Upper lobe of left lung (tissue), 6 donors: ENCODE data around the gene NINJ1. TPM values are rescaled to one million over a fixed set of nuclear protein-coding genes. Genes with fewer than 3 reads are reported as not detected.

Source experiments
- ATAC-seq, 2 donors: fragments of 200-7000 bp; cut with Tn5 transposase; one replicate each; pipeline ENCODE4 v1.9.1; 2022; ENCODE audit warnings: mild to moderate bottlenecking in 2 of 2, moderate library complexity in 2 of 2; ENCODE audit not compliant: low FRiP score in 2 of 2
- DNase-seq, 2 donors: peaks; one replicate each; pipeline ENCODE4 v3.0.0-alpha.2; 2019 to 2020
- H3K27ac ChIP-seq, 4 donors: fragments of 200-600 bp; sonication (generic); one replicate each; pipeline ENCODE4 v1.5.1; 2016 to 2019
- H3K27me3 ChIP-seq, 4 donors: fragments of 200-600 bp; sonication (generic); one replicate each; pipeline ENCODE4 v1.5.1; 2017 to 2019
- H3K36me3 ChIP-seq, 4 donors: fragments of 200-600 bp; sonication (generic); one replicate each; pipeline ENCODE4 v1.5.1; 2016 to 2019
- H3K4me1 ChIP-seq, 4 donors: fragments of 200-600 bp; sonication (generic); one replicate each; pipeline ENCODE4 v1.5.1; 2018 to 2019
- H3K4me3 ChIP-seq, 4 donors: fragments of 200-600 bp; sonication (generic); one replicate each; pipeline ENCODE4 v1.5.1; 2017 to 2019; ENCODE audit warnings: mild to moderate bottlenecking in 2 of 4, moderate library complexity in 1 of 4
- H3K9me3 ChIP-seq, 4 donors: fragments of 200-600 bp; sonication (generic); one replicate each; pipeline ENCODE4 v1.5.1; 2018 to 2019
- EP300 ChIP-seq, 4 donors: sonication (generic); formaldehyde crosslinking; IDR thresholded peaks; one replicate each; pipeline ENCODE4 v1.5.1; 2017; ENCODE audit warnings: antibody characterized with exemption in 4 of 4, control low read depth in 2 of 4
- POLR2A ChIP-seq, 4 donors: fragments of 450-650 bp; IDR thresholded peaks; one replicate each; pipeline ENCODE4 v1.5.1; 2016 to 2017; ENCODE audit warnings: antibody characterized with exemption in 4 of 4, mild to moderate bottlenecking in 2 of 4
- POLR2AphosphoS5 ChIP-seq, 2 donors: sonication (generic); formaldehyde crosslinking; IDR thresholded peaks; one replicate each; pipeline ENCODE4 v1.5.1; 2017; ENCODE audit warnings: antibody characterized with exemption in 2 of 2
- WGBS, 2 donors: methylation state at CpG; one replicate each; pipeline ENCODE4 v1.1.5; 2017 to 2018; 5-methylcytosine and 5-hydroxymethylcytosine counted together
- total RNA-seq, 6 donors: library from RNA; depleted of rRNA in 4 of 6; stranded (reverse); fragments of >200 nt in 4 of 6; gene quantifications; one replicate each; pipeline versions ENCODE4 v1.1.0 to v1.2.1, GENCODE V29; 2016 to 2021
- TF ChIP-seq, protein P1 (sequence below), 6 experiments: fragments of 450-650 bp in 4 of 6; fragments of 200-600 bp in 2 of 6; sonication (generic) in 2 of 6; IDR thresholded peaks; one replicate each; pipeline ENCODE4 v1.5.1; 2016 to 2019; ENCODE audit warnings: antibody characterized with exemption in 6 of 6
- donor health status: DM: no; HTN: no; CAD: no; lungs with moderate emphysema.
- donor health status: DM: no; HTN: yes; CAD: no; lungs with severe emphysema.

The NINJ1 gene
- total RNA-seq, 6 donors from 2014 or later = 35.6 to 83.9 (median 56.8) TPM

DNA sequence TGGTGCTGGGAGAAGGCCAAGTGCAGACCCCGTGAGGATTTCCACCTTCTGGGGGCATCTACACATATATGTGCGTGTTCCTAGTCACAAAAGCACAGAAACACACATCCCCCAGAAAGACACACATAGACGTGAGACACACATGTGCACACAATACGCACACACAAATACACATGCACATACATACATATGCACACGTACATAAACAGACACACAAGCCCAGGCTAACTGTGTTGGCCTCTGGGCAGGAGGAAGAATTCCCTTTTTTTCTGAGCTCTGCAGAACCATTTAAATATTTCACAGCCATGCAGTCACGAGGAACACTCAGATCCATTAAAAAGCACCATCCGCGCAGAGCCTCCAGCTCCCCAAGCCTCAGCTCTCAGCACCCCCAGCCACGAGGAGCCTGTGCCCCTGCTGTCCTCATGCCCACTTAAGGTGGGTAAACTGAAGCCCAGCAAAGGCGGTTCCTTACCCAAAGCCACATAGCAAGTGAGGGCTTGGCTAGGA is 5.3 kb downstream of the NINJ1 start:
- Histone ChIP-seq H3K4me1 (peaks cover 71 to 80% (median 74%) of the 10 kb centered on the region in 4 donors), H3K27me3 (no peaks in the 10 kb centered on the region), H3K27ac (peak overlapping the region; percentile 25 to 99 (median 87)), H3K9me3 (no peaks in the 10 kb centered on the region), H3K36me3 (peaks cover 3 to 25% (median 17%) of the 10 kb centered on the region in 4 donors), H3K4me3 (no peak overlapping the region)
- TF ChIP-seq, protein P1, sequence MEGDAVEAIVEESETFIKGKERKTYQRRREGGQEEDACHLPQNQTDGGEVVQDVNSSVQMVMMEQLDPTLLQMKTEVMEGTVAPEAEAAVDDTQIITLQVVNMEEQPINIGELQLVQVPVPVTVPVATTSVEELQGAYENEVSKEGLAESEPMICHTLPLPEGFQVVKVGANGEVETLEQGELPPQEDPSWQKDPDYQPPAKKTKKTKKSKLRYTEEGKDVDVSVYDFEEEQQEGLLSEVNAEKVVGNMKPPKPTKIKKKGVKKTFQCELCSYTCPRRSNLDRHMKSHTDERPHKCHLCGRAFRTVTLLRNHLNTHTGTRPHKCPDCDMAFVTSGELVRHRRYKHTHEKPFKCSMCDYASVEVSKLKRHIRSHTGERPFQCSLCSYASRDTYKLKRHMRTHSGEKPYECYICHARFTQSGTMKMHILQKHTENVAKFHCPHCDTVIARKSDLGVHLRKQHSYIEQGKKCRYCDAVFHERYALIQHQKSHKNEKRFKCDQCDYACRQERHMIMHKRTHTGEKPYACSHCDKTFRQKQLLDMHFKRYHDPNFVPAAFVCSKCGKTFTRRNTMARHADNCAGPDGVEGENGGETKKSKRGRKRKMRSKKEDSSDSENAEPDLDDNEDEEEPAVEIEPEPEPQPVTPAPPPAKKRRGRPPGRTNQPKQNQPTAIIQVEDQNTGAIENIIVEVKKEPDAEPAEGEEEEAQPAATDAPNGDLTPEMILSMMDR (IDR thresholded peaks at IDR 0.05) = no peak
- no peak for TF ChIP-seq POLR2A (IDR thresholded peaks at IDR 0.05)
- TF ChIP-seq EP300 (IDR thresholded peaks at IDR 0.05) = no peak
- TF ChIP-seq POLR2AphosphoS5 (IDR thresholded peaks at IDR 0.05) = no peak
- DNase-seq (no peak), ATAC-seq (no peak)
- 88 to 93% methylated on average over 9 of the region's 10 CpGs for WGBS, 2 donors

DNA sequence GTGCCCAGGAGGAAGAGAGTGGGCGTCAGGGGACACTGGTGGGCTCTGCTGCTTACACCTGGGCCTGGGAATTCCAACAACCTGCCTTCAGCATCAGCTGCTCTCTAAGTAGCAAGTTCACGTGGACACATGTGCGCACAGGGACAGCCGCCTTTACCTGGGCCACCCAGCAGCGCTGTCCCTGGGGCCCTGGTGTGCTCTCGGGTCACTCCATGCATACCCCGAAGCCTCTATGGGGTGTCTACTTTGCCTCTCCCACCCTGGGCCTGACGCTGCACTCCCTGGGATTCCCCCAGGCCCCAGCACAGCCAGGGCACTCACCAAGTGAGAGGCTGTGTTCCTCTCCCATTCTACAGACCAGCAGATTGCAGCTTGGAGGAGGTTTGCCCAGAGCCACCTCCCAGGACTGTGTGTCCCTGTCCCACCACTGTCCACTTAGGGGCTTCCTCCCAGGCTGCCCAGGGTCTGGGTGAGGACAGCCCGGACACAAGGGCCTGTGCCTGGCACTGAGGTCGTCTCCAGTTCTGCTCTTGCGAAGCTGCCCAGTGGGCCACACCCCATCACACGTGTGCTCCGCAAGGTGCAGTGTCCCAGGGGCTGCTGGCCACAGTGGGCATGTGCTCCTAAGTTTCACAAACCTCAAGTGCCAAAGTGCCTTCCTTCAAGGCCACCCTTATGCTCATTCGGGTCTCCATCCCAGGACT is 5.9 kb downstream of the NINJ1 start:
- Histone ChIP-seq H3K4me1 (peaks cover 70 to 75% (median 71%) of the 10 kb centered on the region in 4 donors), H3K27ac (peak overlapping the region; percentile 63 to 99 (median 87)), H3K36me3 (peaks cover 5 to 31% (median 23%) of the 10 kb centered on the region in 4 donors), H3K4me3 (no peak overlapping the region), H3K9me3 (no peaks in the 10 kb centered on the region), H3K27me3 (no peaks in the 10 kb centered on the region)
- 86 to 87% methylated on average over 9 to 14 of the region's 14 CpGs for WGBS, 2 donors
- no peak for DNase-seq
- TF ChIP-seq POLR2AphosphoS5 (IDR thresholded peaks at IDR 0.05) (no peak), EP300 (IDR thresholded peaks at IDR 0.05) (no peak), POLR2A (IDR thresholded peaks at IDR 0.05) (no peak)
- TF ChIP-seq, protein P1 (IDR thresholded peaks at IDR 0.05) = no peak
- no peak for ATAC-seq

DNA sequence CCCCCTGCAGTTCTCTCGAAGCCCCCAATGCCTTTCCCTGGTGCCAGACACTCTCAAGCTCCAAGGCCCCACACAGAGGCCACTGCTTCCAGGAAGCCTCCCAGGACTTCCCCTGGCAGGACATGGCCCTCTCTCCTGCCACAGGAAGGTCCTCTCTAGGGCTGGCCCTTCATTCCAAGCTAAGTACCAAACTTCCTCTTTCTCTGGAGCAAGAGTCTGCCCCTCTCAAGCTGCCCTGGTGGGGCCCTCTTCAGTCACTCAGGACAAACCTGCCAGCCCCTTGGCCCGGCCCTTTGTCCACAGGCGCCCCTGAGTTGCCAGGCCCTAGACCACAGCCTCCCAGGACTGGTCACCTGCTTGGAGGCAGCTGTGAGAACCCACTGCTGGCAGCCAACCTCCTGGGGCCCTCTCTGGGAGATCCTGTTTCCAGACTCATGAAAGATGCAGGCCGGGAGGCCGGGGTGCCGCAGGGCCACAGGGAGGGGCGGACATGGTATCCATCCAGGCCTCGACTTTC is 6.6 kb downstream of the NINJ1 start:
- no peak overlapping the region for H3K4me3 ChIP-seq
- peak; percentile 81 to 84 for DNase-seq
- H3K27me3 ChIP-seq = no peaks in the 10 kb centered on the region
- H3K27ac ChIP-seq = peak overlapping the region; percentile 63 to 99 (median 87)
- H3K9me3 ChIP-seq = no peaks in the 10 kb centered on the region
- peaks cover 5 to 39% (median 30%) of the 10 kb centered on the region in 4 donors for H3K36me3 ChIP-seq
- peaks cover 63 to 67% (median 64%) of the 10 kb centered on the region in 4 donors for H3K4me1 ChIP-seq
- TF ChIP-seq, protein P1 (IDR thresholded peaks at IDR 0.05) = no peak
- TF ChIP-seq EP300 (IDR thresholded peaks at IDR 0.05) (no peak), POLR2AphosphoS5 (IDR thresholded peaks at IDR 0.05) (no peak), POLR2A (IDR thresholded peaks at IDR 0.05) (no peak)
- 43 to 53% methylated on average over 8 of the region's 8 CpGs for WGBS, 2 donors
- ATAC-seq = peak; percentile 46 to 51

DNA sequence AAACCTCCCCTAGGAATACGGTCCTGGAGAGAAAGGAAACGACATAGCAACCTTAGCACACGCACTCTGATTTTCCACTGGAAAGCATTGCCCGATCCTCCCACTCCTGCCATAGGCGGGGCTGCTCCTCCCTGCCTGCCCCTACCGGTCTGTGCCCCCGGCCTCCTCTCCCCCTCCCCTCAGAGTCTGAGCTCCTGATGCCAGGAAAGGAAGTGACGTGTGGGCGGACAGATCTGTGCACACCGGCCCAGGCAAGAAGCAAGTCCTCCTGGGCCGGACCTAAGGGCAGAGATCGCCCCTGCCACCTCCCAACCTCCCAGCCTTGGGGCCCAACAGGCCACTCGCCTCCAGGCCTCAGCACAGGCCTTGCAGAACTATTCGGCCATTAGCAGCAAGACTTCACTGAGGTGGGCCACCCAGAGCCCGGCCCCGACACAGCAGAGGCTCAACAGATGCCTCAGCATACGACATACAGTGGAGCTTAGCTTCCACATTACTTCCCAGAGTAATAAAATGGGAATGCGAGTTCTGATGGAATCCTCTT is 7.2 kb downstream of the NINJ1 start:
- H3K4me3 ChIP-seq = no peak overlapping the region
- TF ChIP-seq EP300 (IDR thresholded peaks at IDR 0.05) (no peak), POLR2AphosphoS5 (IDR thresholded peaks at IDR 0.05) (no peak), POLR2A (IDR thresholded peaks at IDR 0.05) (no peak)
- TF ChIP-seq, protein P1 (IDR thresholded peaks at IDR 0.05) = no peak
- H3K4me1 ChIP-seq = peaks cover 57 to 62% (median 58%) of the 10 kb centered on the region in 4 donors
- WGBS, 2 donors = 39 to 72% methylated on average over 11 to 18 of the region's 18 CpGs
- peaks cover 5 to 43% (median 32%) of the 10 kb centered on the region in 4 donors for H3K36me3 ChIP-seq
- H3K27me3 ChIP-seq = no peaks in the 10 kb centered on the region
- ATAC-seq (no peak), DNase-seq (no peak)
- no peaks in the 10 kb centered on the region for H3K9me3 ChIP-seq
- H3K27ac ChIP-seq = peak overlapping the region; percentile 63 to 99 (median 87)
